Activated CD4-positive, alpha-beta T cell treated with anti-CD3 and anti-CD28 coated beads for 24 hours (primary cell): ENCODE measurements around the gene SRPRB.

Experiments used
- DNase-seq, 2 donors: peaks; one replicate each; pipeline ENCODE4 v3.0.0-alpha.2; 2020; ENCODE audit warnings: low read depth in 2 of 2

The SRPRB gene

GRCh38 chr3:133825969-133826727 lies 20.5 kb downstream of the SRPRB start:
- DNase-seq: no peak

- DNase-seq: no peak
Observed at GRCh38 chr3:133827136-133827535, 21.5 kb downstream of the SRPRB start.

GRCh38 chr3:133827684-133828083 lies 22.1 kb downstream of the SRPRB start:
- no peak for DNase-seq

- DNase-seq: no peak
Observed at GRCh38 chr3:133828576-133829309, 23.1 kb downstream of the SRPRB start.

- DNase-seq: no peak
Observed at GRCh38 chr3:133829310-133829707, 23.7 kb downstream of the SRPRB start.

- DNase-seq: no peak
Observed at GRCh38 chr3:133830071-133830470, 24.5 kb downstream of the SRPRB start.

GRCh38 chr3:133831966-133832801 lies 26.6 kb downstream of the SRPRB start:
- no peak for DNase-seq

GRCh38 chr3:133832802-133833144 lies 27.2 kb downstream of the SRPRB start:
- DNase-seq: no peak

GRCh38 chr3:133833267-133833666 lies 27.7 kb downstream of the SRPRB start:
- no peak for DNase-seq

- DNase-seq: no peak
Observed at GRCh38 chr3:133833880-133834620, 28.4 kb downstream of the SRPRB start.

- DNase-seq: no peak
Observed at GRCh38 chr3:133834621-133835417, 29.2 kb downstream of the SRPRB start.

GRCh38 chr3:133835418-133835743 lies 29.8 kb downstream of the SRPRB start:
- no peak for DNase-seq

- DNase-seq: no peak
Observed at GRCh38 chr3:133835961-133836360, 30.3 kb downstream of the SRPRB start.

GRCh38 chr3:133836497-133837158 lies 31.0 kb downstream of the SRPRB start:
- DNase-seq: no peak

- no peak for DNase-seq
Observed at GRCh38 chr3:133837487-133838295, 32.1 kb downstream of the SRPRB start.

GRCh38 chr3:133838296-133838789 lies 32.7 kb downstream of the SRPRB start:
- no peak for DNase-seq

- no peak for DNase-seq
Observed at GRCh38 chr3:133838916-133839800, 33.5 kb downstream of the SRPRB start.

- no peak for DNase-seq
Observed at GRCh38 chr3:133840055-133840737, 34.6 kb downstream of the SRPRB start.
